HG03103 (cell line): ENCODE measurements around the gene LINC00305.

Experiments
- ATAC-seq: cut with Tn5 transposase; IDR thresholded peaks from one replicate; pipeline ENCODE4 v1.9.1; 2021; ENCODE audit warnings: low read depth; ENCODE audit not compliant: unreplicated experiment

LINC00305 gene

GRCh38 chr18:64037812-64038414, 111.0 kb downstream of the LINC00305 start:
- ATAC-seq, result peak; percentile 67

GRCh38 chr18:64032312-64032711, 116.6 kb downstream of the LINC00305 start:
- ATAC-seq, result no peak

- ATAC-seq, result no peak
Measured at GRCh38 chr18:64031411-64031810, 117.5 kb downstream of the LINC00305 start.
